DND-41 (cell line): ENCODE measurements around the gene ACSM6.

Experiments used
- ATAC-seq: fragments of 200-7000 bp; cut with Tn5 transposase; 3 replicates; pipeline ENCODE4 v1.9.1; 2021; ENCODE audit warnings: low read depth; ENCODE audit not compliant: insufficient read depth
- DNase-seq: peaks from one replicate; pipeline ENCODE4 v3.0.0-alpha.2; 2020
- H2AFZ ChIP-seq: 2 replicates; pipeline ENCODE4 v1.6.0; 2012; ENCODE audit warnings: low read depth, low read length
- H3K27ac ChIP-seq: 2 replicates; pipeline ENCODE4 v1.5.1; 2012; ENCODE audit warnings: low read length, inconsistent platforms
- H3K27me3 ChIP-seq: fragments of 200-600 bp; sonication (generic); 2 replicates; pipeline ENCODE4 v1.6.0; 2012; ENCODE audit warnings: low read length, mild to moderate bottlenecking, inconsistent platforms; ENCODE audit not compliant: insufficient read depth, poor library complexity
- H3K36me3 ChIP-seq: 2 replicates; pipeline ENCODE4 v1.5.1; 2012; ENCODE audit warnings: low read length, inconsistent platforms; ENCODE audit not compliant: insufficient read depth
- H3K4me1 ChIP-seq: 2 replicates; pipeline ENCODE4 v1.5.1; 2012; ENCODE audit warnings: mild to moderate bottlenecking, low read length; ENCODE audit not compliant: insufficient read depth
- H3K4me2 ChIP-seq: 2 replicates; pipeline ENCODE4 v1.6.0; 2012; ENCODE audit warnings: mild to moderate bottlenecking, moderate library complexity, low read length, inconsistent platforms; ENCODE audit not compliant: insufficient read depth
- H3K4me3 ChIP-seq, 2 experiments: fragments of 200-600 bp in 1 of 2; shearing (Covaris generic) in 1 of 2; 2 replicates each; pipeline ENCODE4 v1.5.1; 2012 to 2016; ENCODE audit warnings: inconsistent platforms in 2 of 2, low read length in 2 of 2, mild to moderate bottlenecking in 2 of 2, low read depth in 1 of 2, moderate library complexity in 1 of 2
- H3K79me2 ChIP-seq: 2 replicates; pipeline ENCODE4 v1.6.0; 2012; ENCODE audit warnings: low read length, inconsistent platforms; ENCODE audit not compliant: insufficient read depth
- H3K9ac ChIP-seq: 2 replicates; pipeline ENCODE4 v1.6.0; 2012; ENCODE audit warnings: low read depth, mild to moderate bottlenecking, inconsistent platforms, low read length, moderate library complexity
- H3K9me3 ChIP-seq: 2 replicates; pipeline ENCODE4 v1.5.1; 2012; ENCODE audit warnings: low read length, moderate library complexity, mild to moderate bottlenecking, inconsistent platforms; ENCODE audit not compliant: insufficient read depth, severe bottlenecking
- H4K20me1 ChIP-seq: 2 replicates; pipeline ENCODE4 v1.6.0; 2012; ENCODE audit warnings: low read length; ENCODE audit not compliant: insufficient read depth
- EZH2 ChIP-seq: IDR thresholded peaks from 3 replicates; pipeline ENCODE4 v1.6.1; 2012; ENCODE audit warnings: borderline replicate concordance, low read depth, mild to moderate bottlenecking, moderate library complexity, low read length, inconsistent platforms; ENCODE audit not compliant: severe bottlenecking
- TF ChIP-seq, protein P1 (sequence below): IDR thresholded peaks from 2 replicates; pipeline ENCODE4 v1.5.1; 2012; ENCODE audit warnings: borderline replicate concordance, low read length, moderate library complexity, mild to moderate bottlenecking; ENCODE audit not compliant: poor library complexity, severe bottlenecking; ENCODE audit errors: extremely low read depth

The ACSM6 gene

DNA sequence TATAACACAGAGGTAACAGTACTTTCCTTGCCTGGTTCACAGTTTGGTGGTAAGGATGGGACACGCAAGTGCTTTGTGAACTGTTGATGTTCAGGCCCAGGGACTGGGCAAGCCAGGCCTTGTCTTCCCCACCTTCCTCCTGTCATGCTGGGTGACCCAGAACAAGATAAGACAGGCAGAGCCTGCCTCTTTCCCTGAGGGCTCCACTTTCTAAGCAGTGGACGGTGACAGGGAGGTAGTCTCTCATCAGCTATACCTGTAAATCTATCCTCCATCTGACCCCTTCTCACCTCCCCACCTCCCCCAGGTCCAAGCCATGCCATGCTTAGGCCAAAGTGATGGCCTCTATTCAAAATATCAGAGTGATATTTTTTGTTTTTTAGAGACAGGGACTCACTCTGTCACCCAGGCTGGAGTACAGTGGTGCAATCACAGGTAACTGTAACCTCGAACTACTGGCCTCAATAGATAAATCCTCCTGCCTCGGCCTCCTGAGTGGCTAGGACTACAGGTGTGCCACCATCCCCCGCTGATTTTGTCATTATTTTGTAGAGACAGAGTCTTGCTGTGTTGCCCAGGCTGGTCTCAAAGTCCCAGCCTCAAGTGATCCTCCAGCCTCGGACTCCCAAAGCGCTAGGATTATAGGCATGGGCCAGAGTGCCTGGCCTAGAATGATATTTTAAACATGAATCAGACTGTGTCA, 54.0 kb downstream of the ACSM6 start:
- ATAC-seq: no peak
- H3K4me2 ChIP-seq: no peak overlapping the region
- no peak overlapping the region for H3K27ac ChIP-seq
- H2AFZ ChIP-seq: no peak overlapping the region
- H4K20me1 ChIP-seq: no peaks in the 10 kb centered on the region
- no peaks in the 10 kb centered on the region for H3K9me3 ChIP-seq
- no peak overlapping the region for H3K9ac ChIP-seq
- no peak for DNase-seq
- H3K27me3 ChIP-seq: no peaks in the 10 kb centered on the region
- H3K4me1 ChIP-seq: no peaks in the 10 kb centered on the region
- H3K79me2 ChIP-seq: no peaks in the 10 kb centered on the region
- H3K36me3 ChIP-seq: no peaks in the 10 kb centered on the region
- H3K4me3 ChIP-seq: no peak overlapping the region
- no peak for TF ChIP-seq EZH2
- TF ChIP-seq, protein P1, sequence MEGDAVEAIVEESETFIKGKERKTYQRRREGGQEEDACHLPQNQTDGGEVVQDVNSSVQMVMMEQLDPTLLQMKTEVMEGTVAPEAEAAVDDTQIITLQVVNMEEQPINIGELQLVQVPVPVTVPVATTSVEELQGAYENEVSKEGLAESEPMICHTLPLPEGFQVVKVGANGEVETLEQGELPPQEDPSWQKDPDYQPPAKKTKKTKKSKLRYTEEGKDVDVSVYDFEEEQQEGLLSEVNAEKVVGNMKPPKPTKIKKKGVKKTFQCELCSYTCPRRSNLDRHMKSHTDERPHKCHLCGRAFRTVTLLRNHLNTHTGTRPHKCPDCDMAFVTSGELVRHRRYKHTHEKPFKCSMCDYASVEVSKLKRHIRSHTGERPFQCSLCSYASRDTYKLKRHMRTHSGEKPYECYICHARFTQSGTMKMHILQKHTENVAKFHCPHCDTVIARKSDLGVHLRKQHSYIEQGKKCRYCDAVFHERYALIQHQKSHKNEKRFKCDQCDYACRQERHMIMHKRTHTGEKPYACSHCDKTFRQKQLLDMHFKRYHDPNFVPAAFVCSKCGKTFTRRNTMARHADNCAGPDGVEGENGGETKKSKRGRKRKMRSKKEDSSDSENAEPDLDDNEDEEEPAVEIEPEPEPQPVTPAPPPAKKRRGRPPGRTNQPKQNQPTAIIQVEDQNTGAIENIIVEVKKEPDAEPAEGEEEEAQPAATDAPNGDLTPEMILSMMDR: no peak

DNA sequence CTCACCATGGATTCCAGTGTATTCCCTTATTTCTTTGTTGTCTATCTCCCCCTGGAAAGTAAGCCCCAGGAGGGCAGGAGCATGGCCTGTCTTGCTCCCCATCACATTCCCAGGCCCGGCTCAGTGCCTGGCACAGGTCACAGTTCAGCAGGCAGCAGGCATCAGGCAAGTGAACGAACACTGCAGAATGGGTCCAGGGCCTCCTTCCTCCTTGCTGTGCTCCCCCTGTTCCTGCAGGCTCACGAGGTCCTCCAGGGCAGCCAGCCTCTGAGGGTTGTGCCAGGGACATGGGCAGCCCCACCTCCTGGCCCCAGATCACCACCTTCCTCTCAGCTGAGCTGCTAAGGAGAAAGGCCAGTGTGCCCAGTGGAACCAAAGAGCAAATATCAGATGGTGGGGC, 55.0 kb downstream of the ACSM6 start:
- Histone ChIP-seq H3K9ac (no peak overlapping the region), H3K4me2 (no peak overlapping the region), H4K20me1 (no peaks in the 10 kb centered on the region), H3K4me3 (no peak overlapping the region), H3K27ac (no peak overlapping the region), H3K4me1 (no peaks in the 10 kb centered on the region), H2AFZ (no peak overlapping the region), H3K36me3 (no peaks in the 10 kb centered on the region), H3K27me3 (no peaks in the 10 kb centered on the region), H3K9me3 (no peaks in the 10 kb centered on the region), H3K79me2 (no peaks in the 10 kb centered on the region)
- TF ChIP-seq EZH2: no peak
- TF ChIP-seq, protein P1: no peak
- ATAC-seq: no peak
- DNase-seq: no peak

DNA sequence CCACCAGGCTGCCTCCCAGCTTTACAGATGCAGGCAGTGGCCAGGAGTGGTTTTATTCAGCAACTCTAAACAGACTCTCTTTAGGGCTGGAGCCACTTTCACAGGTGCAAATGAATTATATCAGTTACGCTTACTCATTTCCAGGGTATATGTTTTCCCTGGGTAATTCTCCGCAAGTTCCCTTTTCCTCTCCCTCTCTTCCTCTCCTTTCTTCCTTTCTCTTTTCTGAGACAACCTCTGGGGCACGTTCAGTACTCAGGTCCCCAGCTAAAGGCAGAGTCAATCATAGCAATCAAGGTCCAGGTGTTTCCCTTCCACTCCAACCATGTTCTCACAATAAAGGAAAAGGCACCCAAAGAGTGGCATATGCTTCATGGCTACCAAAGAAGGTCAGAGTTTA, 55.4 kb downstream of the ACSM6 start:
- TF ChIP-seq EZH2: no peak
- TF ChIP-seq, protein P1: no peak
- Histone ChIP-seq H3K9me3 (no peaks in the 10 kb centered on the region), H3K27me3 (no peaks in the 10 kb centered on the region), H3K9ac (no peak overlapping the region), H3K4me3 (no peak overlapping the region), H3K4me2 (no peak overlapping the region), H3K27ac (no peak overlapping the region), H3K36me3 (no peaks in the 10 kb centered on the region), H3K4me1 (no peaks in the 10 kb centered on the region), H3K79me2 (no peaks in the 10 kb centered on the region), H4K20me1 (no peaks in the 10 kb centered on the region), H2AFZ (no peak overlapping the region)
- ATAC-seq (no peak), DNase-seq (no peak)
